ENCODE data around the gene S100A14.

DNA sequence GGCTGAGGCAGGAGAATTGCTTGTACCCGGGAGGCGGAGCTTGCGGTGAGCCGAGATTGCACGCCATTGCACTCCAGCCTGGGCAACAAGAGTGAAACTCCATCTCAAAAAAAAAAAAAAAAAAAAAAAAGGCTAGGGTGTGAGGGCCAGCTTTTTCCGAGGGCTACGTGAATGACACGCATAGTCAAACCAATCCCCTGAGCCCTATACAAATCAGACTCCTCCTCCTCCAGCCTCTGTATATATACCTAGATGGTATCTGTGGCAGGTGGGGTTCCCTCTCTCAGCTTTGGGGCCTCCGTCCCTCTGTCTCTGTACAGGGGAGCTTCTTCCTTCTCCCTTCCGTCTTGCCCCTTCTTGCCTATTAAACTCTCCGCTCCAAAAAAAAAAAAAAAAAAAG is 9.9 kb downstream of the S100A14 start:
- TF ChIP-seq, protein P1, sequence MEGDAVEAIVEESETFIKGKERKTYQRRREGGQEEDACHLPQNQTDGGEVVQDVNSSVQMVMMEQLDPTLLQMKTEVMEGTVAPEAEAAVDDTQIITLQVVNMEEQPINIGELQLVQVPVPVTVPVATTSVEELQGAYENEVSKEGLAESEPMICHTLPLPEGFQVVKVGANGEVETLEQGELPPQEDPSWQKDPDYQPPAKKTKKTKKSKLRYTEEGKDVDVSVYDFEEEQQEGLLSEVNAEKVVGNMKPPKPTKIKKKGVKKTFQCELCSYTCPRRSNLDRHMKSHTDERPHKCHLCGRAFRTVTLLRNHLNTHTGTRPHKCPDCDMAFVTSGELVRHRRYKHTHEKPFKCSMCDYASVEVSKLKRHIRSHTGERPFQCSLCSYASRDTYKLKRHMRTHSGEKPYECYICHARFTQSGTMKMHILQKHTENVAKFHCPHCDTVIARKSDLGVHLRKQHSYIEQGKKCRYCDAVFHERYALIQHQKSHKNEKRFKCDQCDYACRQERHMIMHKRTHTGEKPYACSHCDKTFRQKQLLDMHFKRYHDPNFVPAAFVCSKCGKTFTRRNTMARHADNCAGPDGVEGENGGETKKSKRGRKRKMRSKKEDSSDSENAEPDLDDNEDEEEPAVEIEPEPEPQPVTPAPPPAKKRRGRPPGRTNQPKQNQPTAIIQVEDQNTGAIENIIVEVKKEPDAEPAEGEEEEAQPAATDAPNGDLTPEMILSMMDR (IDR thresholded peaks at IDR 0.05): no peak
- TF ChIP-seq POLR2AphosphoS5 (IDR thresholded peaks at IDR 0.05): no peak
- no peak for TF ChIP-seq POLR2A (IDR thresholded peaks at IDR 0.05)

Measured in prostate gland (tissue), 2 donors.